ENCODE data around the gene ZSWIM2. TPM values are rescaled to one million over a fixed set of nuclear protein-coding genes. Genes with fewer than 3 reads are reported as not detected.

Gene ZSWIM2
- total RNA-seq, 1 experiment from 2014 or later = not detected

DNA sequence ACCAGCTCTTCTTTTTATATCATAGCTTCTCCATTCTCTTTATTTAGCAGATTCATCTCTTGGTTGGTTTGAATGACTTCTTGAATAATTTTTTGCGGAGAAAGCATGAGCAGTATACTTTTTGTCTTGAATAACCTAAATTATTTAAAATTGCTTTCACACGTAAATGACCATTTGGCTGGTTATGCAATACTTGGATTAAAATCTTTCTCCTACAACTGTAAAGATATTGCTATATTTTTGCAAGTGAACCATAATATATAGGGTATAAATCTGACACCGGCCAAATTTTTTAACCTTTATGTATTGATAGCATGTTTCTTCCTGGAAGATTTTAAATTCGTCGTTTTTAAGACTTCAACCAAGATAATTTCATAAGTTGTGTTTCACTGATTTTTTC, 6.2 kb upstream of the ZSWIM2 start:
- H3K9me2 ChIP-seq (replicated peaks; ENCODE audit: low read length) = no peaks in the 10 kb centered on the region
- ChIA-PET POLR2A (ENCODE audit: unreplicated experiment) (no interaction called here), CTCF (interaction anchor here (0.6 kb wide), 1 partner anchor 668 kb away, joined by 3 read pairs; no protein-coding TSS in a partner anchor)
- no peaks in the 10 kb centered on the region for H3K36me3 ChIP-seq (ENCODE audit: low read depth, low read length)
- no peak overlapping the region for H3K27ac ChIP-seq (ENCODE audit: low read length)
- intact Hi-C loops (cut with micrococcal nuclease) = no loop called here
- no peak overlapping the region for H3K4me3 ChIP-seq (ENCODE audit: low read length)
- H3K9me3 ChIP-seq (ENCODE audit: low read length) = no peaks in the 10 kb centered on the region
- no peaks in the 10 kb centered on the region for H3F3A ChIP-seq (ENCODE audit: low read length, unreplicated experiment)
- no peak overlapping the region for H3K4me2 ChIP-seq (ENCODE audit: low read length)
- no peak for TF ChIP-seq EZH2 (IDR thresholded peaks at IDR 0.05; ENCODE audit: low read length, unreplicated experiment)
- TF ChIP-seq EZH2phosphoT487 (IDR thresholded peaks at IDR 0.05; ENCODE audit: borderline replicate concordance, low read length) = no peak
- TF ChIP-seq, protein P1, sequence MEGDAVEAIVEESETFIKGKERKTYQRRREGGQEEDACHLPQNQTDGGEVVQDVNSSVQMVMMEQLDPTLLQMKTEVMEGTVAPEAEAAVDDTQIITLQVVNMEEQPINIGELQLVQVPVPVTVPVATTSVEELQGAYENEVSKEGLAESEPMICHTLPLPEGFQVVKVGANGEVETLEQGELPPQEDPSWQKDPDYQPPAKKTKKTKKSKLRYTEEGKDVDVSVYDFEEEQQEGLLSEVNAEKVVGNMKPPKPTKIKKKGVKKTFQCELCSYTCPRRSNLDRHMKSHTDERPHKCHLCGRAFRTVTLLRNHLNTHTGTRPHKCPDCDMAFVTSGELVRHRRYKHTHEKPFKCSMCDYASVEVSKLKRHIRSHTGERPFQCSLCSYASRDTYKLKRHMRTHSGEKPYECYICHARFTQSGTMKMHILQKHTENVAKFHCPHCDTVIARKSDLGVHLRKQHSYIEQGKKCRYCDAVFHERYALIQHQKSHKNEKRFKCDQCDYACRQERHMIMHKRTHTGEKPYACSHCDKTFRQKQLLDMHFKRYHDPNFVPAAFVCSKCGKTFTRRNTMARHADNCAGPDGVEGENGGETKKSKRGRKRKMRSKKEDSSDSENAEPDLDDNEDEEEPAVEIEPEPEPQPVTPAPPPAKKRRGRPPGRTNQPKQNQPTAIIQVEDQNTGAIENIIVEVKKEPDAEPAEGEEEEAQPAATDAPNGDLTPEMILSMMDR (conservative IDR thresholded peaks at IDR 0.05; ENCODE audit: low read depth, low read length) = no peak
- H4K20me1 ChIP-seq (ENCODE audit: low read length) = no peaks in the 10 kb centered on the region
- BruUV-seq (replicated peaks) = no TSS peak
- no peak overlapping the region for H3K9ac ChIP-seq (ENCODE audit: low read length)
- no peaks in the 10 kb centered on the region for H3K4me1 ChIP-seq (ENCODE audit: insufficient read depth, low read length)
- ATAC-seq (no peak), DNase-seq (no peak)
- no peaks in the 10 kb centered on the region for H3K79me2 ChIP-seq (ENCODE audit: low read length)
- H3K27me3 ChIP-seq (ENCODE audit: low read length) = peaks cover 3% of the 10 kb centered on the region; the same call in 1 of the 2 replicates
- no peak overlapping the region for H2AFZ ChIP-seq (ENCODE audit: low read length)

DNA sequence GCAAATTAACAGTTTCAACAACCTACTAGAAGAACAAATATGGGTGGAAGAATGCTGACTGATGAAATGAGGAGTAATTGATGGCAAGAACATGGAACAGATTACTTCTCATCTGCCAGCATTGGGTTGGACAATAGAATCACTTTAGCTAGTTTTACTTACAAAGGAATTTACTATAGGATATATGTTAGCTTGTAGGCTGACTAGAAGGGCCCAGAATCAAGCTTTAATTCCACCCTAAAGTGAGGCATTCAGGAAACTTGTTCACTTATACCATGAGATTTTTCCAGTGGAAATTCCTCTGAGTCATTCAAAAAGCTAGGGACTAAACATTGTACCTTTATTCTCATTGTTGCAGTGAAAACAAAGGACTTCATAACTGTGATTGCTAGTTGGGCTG, 5.0 kb upstream of the ZSWIM2 start:
- Histone ChIP-seq H3K27ac (ENCODE audit: low read length) (no peak overlapping the region), H3K9me3 (ENCODE audit: low read length) (no peaks in the 10 kb centered on the region), H4K20me1 (ENCODE audit: low read length) (no peaks in the 10 kb centered on the region), H3F3A (ENCODE audit: low read length, unreplicated experiment) (no peaks in the 10 kb centered on the region), H3K36me3 (ENCODE audit: low read depth, low read length) (no peaks in the 10 kb centered on the region), H3K4me2 (ENCODE audit: low read length) (no peak overlapping the region), H2AFZ (ENCODE audit: low read length) (no peak overlapping the region), H3K79me2 (ENCODE audit: low read length) (no peaks in the 10 kb centered on the region), H3K27me3 (ENCODE audit: low read length) (no peaks in the 10 kb centered on the region), H3K4me1 (ENCODE audit: insufficient read depth, low read length) (no peaks in the 10 kb centered on the region), H3K9me2 (replicated peaks; ENCODE audit: low read length) (no peaks in the 10 kb centered on the region), H3K9ac (ENCODE audit: low read length) (no peak overlapping the region), H3K4me3 (ENCODE audit: low read length) (no peak overlapping the region)
- ChIA-PET CTCF (no interaction called here), POLR2A (ENCODE audit: unreplicated experiment) (interaction anchor here (0.6 kb wide), 1 partner anchor 1526 kb away, joined by 3 read pairs; no protein-coding TSS in a partner anchor)
- no peak for DNase-seq
- ATAC-seq = no peak
- intact Hi-C loops (cut with micrococcal nuclease) = no loop called here
- TF ChIP-seq EZH2 (IDR thresholded peaks at IDR 0.05; ENCODE audit: low read length, unreplicated experiment) (no peak), EZH2phosphoT487 (IDR thresholded peaks at IDR 0.05; ENCODE audit: borderline replicate concordance, low read length) (no peak)
- TF ChIP-seq, protein P1 (conservative IDR thresholded peaks at IDR 0.05; ENCODE audit: low read depth, low read length) = no peak
- BruUV-seq (replicated peaks) = no TSS peak

DNA sequence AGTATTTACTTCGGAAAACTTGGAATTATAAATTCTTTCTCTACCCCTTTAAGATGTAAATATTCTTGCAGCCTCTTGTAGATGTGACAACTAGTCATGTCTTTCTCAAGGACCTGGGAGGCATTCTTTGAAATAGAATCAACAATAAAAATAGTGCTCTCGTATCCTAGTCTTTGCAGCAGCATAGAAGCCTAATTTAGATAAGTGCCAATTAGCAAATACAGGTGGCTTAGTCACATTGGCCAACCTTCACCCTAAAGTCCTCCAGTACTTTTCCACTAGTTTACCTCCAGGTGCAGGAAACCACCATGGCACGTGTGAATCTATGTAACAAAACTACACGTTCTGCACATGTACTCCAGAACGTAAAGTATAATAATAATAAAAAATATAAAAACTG, 3.5 kb upstream of the ZSWIM2 start:
- CTCF ChIA-PET = no interaction called here
- DNase-seq = no peak
- intact Hi-C loops (cut with micrococcal nuclease) = no loop called here

More for the DNA sequence above, 3.5 kb upstream of the ZSWIM2 start:
- ATAC-seq = no peak
- H3K27me3 ChIP-seq (ENCODE audit: low read length) = no peaks in the 10 kb centered on the region
- H3K9me3 ChIP-seq (ENCODE audit: low read length) = no peaks in the 10 kb centered on the region
- no peak overlapping the region for H3K4me3 ChIP-seq (ENCODE audit: low read length)
- no TSS peak for BruUV-seq (replicated peaks)
- POLR2A ChIA-PET (ENCODE audit: unreplicated experiment) = no interaction called here
- H3K27ac ChIP-seq (ENCODE audit: low read length) = no peak overlapping the region
- TF ChIP-seq EZH2phosphoT487 (IDR thresholded peaks at IDR 0.05; ENCODE audit: borderline replicate concordance, low read length) (no peak), EZH2 (IDR thresholded peaks at IDR 0.05; ENCODE audit: low read length, unreplicated experiment) (no peak)
- TF ChIP-seq, protein P1 (conservative IDR thresholded peaks at IDR 0.05; ENCODE audit: low read depth, low read length) = no peak
- no peak overlapping the region for H2AFZ ChIP-seq (ENCODE audit: low read length)
- no peak overlapping the region for H3K9ac ChIP-seq (ENCODE audit: low read length)
- H3K79me2 ChIP-seq (ENCODE audit: low read length) = no peaks in the 10 kb centered on the region
- no peaks in the 10 kb centered on the region for H3F3A ChIP-seq (ENCODE audit: low read length, unreplicated experiment)
- H3K4me2 ChIP-seq (ENCODE audit: low read length) = no peak overlapping the region
- no peaks in the 10 kb centered on the region for H3K9me2 ChIP-seq (replicated peaks; ENCODE audit: low read length)
- no peaks in the 10 kb centered on the region for H4K20me1 ChIP-seq (ENCODE audit: low read length)
- H3K4me1 ChIP-seq (ENCODE audit: insufficient read depth, low read length) = no peaks in the 10 kb centered on the region
- H3K36me3 ChIP-seq (ENCODE audit: low read depth, low read length) = no peaks in the 10 kb centered on the region

All from PC-3 (cell line).